Ishikawa (cell line): ENCODE measurements around the gene THSD4.

Experiments
- YY1 ChIP-seq: IDR thresholded peaks from 2 replicates; pipeline ENCODE4 v1.6.1; 2012; ENCODE audit warnings: low read depth
- TF ChIP-seq, protein P1 (sequence below): IDR thresholded peaks from 2 replicates; pipeline ENCODE4 v1.6.1; 2012

DNA sequence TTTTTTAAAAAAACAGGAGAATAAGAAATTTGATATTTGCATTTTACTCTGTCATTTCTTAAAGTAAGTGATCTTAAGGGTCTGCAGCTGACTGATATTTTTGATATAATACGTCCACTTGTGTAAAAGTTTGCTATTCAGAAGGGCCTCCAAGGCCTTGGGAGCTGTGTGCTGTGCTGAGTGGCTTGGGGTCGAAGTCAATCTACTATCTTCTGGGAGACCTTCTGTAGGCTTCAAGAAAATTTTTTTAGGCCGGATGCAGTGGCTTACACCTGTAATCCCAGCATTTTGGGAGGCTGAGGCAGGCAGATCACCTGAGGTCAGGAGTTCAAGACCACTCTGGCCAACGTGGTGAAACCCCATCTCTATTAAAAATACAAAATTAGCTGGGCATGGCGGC lies 26.3 kb downstream of the THSD4 start:
- no peak for TF ChIP-seq YY1
- TF ChIP-seq, protein P1, sequence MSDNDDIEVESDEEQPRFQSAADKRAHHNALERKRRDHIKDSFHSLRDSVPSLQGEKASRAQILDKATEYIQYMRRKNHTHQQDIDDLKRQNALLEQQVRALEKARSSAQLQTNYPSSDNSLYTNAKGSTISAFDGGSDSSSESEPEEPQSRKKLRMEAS, result no peak
